Measurements from ENCODE around the gene GARIN5A. TPM values are rescaled to one million over a fixed set of nuclear protein-coding genes. Genes with fewer than 3 reads are reported as not detected.

Gene GARIN5A
- polyA plus RNA-seq, 1 donor (not counting 4 experiments of a cell fraction or from before 2014, with no cell fraction given): 0.37 TPM

DNA sequence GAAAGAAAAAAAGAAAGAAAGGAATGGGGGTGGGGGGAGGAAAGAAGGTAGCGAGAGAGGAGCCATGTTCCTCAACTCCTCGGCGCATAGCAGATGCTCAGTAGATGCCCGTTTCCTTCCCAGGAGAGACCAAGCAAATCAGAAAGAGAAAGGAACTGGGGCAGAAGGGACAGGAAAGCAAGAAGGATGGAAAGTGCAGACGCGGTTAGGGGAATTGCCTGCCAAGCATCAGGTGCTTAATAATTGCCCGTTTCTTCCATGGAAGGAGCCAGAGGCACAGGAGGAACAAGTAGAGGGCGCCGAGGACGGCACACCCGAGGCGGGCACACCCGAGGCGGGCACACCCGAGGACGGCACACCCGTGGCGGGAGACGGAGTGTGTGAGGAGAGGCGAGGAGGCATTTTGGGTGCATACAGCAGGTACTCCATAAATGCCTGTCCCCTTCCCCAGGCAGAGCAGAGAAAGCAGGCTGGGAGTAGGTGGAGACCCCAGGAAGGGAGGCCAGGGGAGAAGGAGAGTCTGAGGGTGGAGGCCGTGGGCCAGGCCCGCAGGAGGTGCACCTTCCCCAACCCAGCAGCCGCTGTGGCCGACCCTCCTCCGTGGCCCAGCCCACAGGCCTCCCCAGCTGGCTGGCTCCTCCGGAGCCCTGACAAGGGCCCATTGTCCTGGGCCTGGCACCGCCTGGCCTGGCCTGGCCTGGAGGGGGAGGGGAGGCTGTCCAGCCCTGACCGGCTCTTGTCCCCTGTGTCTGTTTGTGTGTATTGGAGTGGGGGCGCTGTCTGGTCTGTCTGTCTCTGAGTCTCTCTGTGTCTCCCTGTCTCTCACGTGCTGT, 19.8 kb upstream of the GARIN5A start:
- Histone ChIP-seq H2AFZ (ENCODE audit: control insufficient read depth, low read length) (no peak overlapping the region), H3K9me1 (ENCODE audit: control insufficient read depth, extremely low read depth, insufficient read depth, low read length) (no peaks in the 10 kb centered on the region), H3K79me2 (ENCODE audit: control insufficient read depth, insufficient read depth, low read length) (no peaks in the 10 kb centered on the region), H3K27ac (ENCODE audit: control insufficient read depth, insufficient read depth, low read length) (no peak overlapping the region), H3K4me2 (ENCODE audit: control insufficient read depth, extremely low read depth, insufficient read depth, low read depth, low read length) (no peak overlapping the region), H4K20me1 (ENCODE audit: control insufficient read depth, extremely low read depth, insufficient read depth, low read length) (no peaks in the 10 kb centered on the region), H3K4me1 (ENCODE audit: control insufficient read depth, extremely low read depth, insufficient read depth, low read length) (no peaks in the 10 kb centered on the region), H3K36me3 (ENCODE audit: control insufficient read depth in 2 of 2, extremely low read depth in 1 of 2, insufficient read depth in 2 of 2, low read length in 2 of 2) (no peaks in the 10 kb centered on the region), H3K9me3 (ENCODE audit: control insufficient read depth, low read depth, low read length) (no peaks in the 10 kb centered on the region), H3K4me3 (ENCODE audit: control insufficient read depth in 2 of 3, extremely low read depth in 1 of 3, insufficient read depth in 2 of 3, low read depth in 1 of 3, low read length in 3 of 3) (no peak overlapping the region), H3K9ac (ENCODE audit: control insufficient read depth, extremely low read depth, insufficient read depth, low read length) (no peak overlapping the region), H3K27me3 (ENCODE audit: control insufficient read depth, extremely low read depth, insufficient read depth, low read length) (peaks cover 24% of the 10 kb centered on the region)
- dilution Hi-C loops (cut with MboI; ENCODE audit: extremely low pct_ligation_motif_present, low sequenced_read_pairs): no loop called here
- FAIRE-seq: no peak
- no peak for DNase-seq (ENCODE audit: low read depth, low spot score)
- TF ChIP-seq, protein P1, sequence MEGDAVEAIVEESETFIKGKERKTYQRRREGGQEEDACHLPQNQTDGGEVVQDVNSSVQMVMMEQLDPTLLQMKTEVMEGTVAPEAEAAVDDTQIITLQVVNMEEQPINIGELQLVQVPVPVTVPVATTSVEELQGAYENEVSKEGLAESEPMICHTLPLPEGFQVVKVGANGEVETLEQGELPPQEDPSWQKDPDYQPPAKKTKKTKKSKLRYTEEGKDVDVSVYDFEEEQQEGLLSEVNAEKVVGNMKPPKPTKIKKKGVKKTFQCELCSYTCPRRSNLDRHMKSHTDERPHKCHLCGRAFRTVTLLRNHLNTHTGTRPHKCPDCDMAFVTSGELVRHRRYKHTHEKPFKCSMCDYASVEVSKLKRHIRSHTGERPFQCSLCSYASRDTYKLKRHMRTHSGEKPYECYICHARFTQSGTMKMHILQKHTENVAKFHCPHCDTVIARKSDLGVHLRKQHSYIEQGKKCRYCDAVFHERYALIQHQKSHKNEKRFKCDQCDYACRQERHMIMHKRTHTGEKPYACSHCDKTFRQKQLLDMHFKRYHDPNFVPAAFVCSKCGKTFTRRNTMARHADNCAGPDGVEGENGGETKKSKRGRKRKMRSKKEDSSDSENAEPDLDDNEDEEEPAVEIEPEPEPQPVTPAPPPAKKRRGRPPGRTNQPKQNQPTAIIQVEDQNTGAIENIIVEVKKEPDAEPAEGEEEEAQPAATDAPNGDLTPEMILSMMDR (optimal IDR thresholded peaks at IDR 0.05 in 1 of 3, IDR thresholded peaks at IDR 0.05 in 1 of 3, conservative IDR thresholded peaks at IDR 0.05 in 1 of 3; ENCODE audit: extremely low read depth in 1 of 3, insufficient read depth in 2 of 3, low read length in 3 of 3): no peak
- TF ChIP-seq EZH2 (IDR thresholded peaks at IDR 0.05; ENCODE audit: low read length): no peak

DNA sequence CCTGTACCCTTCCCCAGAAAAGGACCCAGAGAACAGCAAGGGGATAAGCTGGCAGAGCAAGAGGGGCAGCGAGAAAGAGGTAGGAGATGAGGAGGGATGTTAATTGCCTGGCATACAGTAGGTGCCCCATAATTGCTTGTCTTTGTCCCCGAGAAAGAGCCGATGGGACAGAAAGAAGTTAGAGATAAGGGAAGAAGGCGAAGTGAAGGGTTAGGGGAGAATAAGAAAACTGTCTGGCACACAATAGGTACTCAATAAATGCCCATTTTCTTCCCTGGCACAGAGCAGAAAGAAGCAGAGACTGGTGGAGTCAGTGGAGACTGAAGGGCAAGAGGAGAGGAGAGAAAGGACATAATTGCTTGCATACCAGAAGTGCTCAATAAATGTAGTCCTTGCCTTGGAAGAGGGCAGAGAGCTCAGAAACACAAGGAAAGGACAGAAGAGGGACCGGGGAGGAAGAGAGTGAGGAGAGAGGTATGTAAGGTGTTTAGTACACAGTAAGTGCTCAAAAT, 18.4 kb upstream of the GARIN5A start:
- DNase-seq (ENCODE audit: low read depth, low spot score): no peak
- Histone ChIP-seq H2AFZ (ENCODE audit: control insufficient read depth, low read length) (no peak overlapping the region), H3K27ac (ENCODE audit: control insufficient read depth, insufficient read depth, low read length) (no peak overlapping the region), H3K9me1 (ENCODE audit: control insufficient read depth, extremely low read depth, insufficient read depth, low read length) (no peaks in the 10 kb centered on the region), H3K79me2 (ENCODE audit: control insufficient read depth, insufficient read depth, low read length) (no peaks in the 10 kb centered on the region), H3K9me3 (ENCODE audit: control insufficient read depth, low read depth, low read length) (no peaks in the 10 kb centered on the region), H3K4me3 (ENCODE audit: control insufficient read depth in 2 of 3, extremely low read depth in 1 of 3, insufficient read depth in 2 of 3, low read depth in 1 of 3, low read length in 3 of 3) (no peak overlapping the region), H3K4me1 (ENCODE audit: control insufficient read depth, extremely low read depth, insufficient read depth, low read length) (no peaks in the 10 kb centered on the region), H3K4me2 (ENCODE audit: control insufficient read depth, extremely low read depth, insufficient read depth, low read depth, low read length) (no peak overlapping the region), H3K36me3 (ENCODE audit: control insufficient read depth in 2 of 2, extremely low read depth in 1 of 2, insufficient read depth in 2 of 2, low read length in 2 of 2) (no peaks in the 10 kb centered on the region), H3K27me3 (ENCODE audit: control insufficient read depth, extremely low read depth, insufficient read depth, low read length) (peaks cover 37% of the 10 kb centered on the region), H3K9ac (ENCODE audit: control insufficient read depth, extremely low read depth, insufficient read depth, low read length) (no peak overlapping the region), H4K20me1 (ENCODE audit: control insufficient read depth, extremely low read depth, insufficient read depth, low read length) (no peaks in the 10 kb centered on the region)
- dilution Hi-C loops (cut with MboI; ENCODE audit: extremely low pct_ligation_motif_present, low sequenced_read_pairs): no loop called here
- no peak for TF ChIP-seq EZH2 (IDR thresholded peaks at IDR 0.05; ENCODE audit: low read length)
- TF ChIP-seq, protein P1 (optimal IDR thresholded peaks at IDR 0.05 in 1 of 3, IDR thresholded peaks at IDR 0.05 in 1 of 3, conservative IDR thresholded peaks at IDR 0.05 in 1 of 3; ENCODE audit: extremely low read depth in 1 of 3, insufficient read depth in 2 of 3, low read length in 3 of 3): no peak
- no peak for FAIRE-seq
